Muscle of arm (tissue), 12 donors: Measurements from ENCODE around the gene SRM. TPM values are rescaled to one million over a fixed set of nuclear protein-coding genes. Genes with fewer than 3 reads are reported as not detected.
A peak's percentile ranks its signal among the peaks of the same experiment; 100 is the strongest.
"Not testable (repeated sequence)": the region's sequence is repeated elsewhere in the genome, so short reads cannot be mapped to it uniquely, and the experiment has no call there.

ENCODE experiments used
- DNase-seq: peaks from one replicate; pipeline ENCODE4 v3.0.0-alpha.2; 2013
- polyA plus RNA-seq, 12 donors: library from polyadenylated mRNA; unstranded; fragments of 120-200 nt; gene quantifications; one replicate each; pipeline ENCODE4 v1.2.1, GENCODE V29; 2013; ENCODE audit not compliant: insufficient read length in 12 of 12

Gene SRM
- polyA plus RNA-seq, 12 donors = 44.2 to 83.0 (median 62.6) TPM; not detected in 1

GRCh38 chr1:11046625-11047365 lies 13.0 kb downstream of the SRM start, which contains the start of gene MASP2:
TSS of gene MASP2 (minus strand) at chr1:11047239. CDS start at chr1:11047207, 32 bp downstream.
- no peak for DNase-seq

- no peak for DNase-seq
These were observed 13.6 kb downstream of the SRM start for GRCh38 chr1:11046270-11046566.

- DNase-seq = no peak
These were observed 14.2 kb downstream of the SRM start for GRCh38 chr1:11045428-11046269.

- DNase-seq = no peak
These were observed 14.9 kb downstream of the SRM start for GRCh38 chr1:11044849-11045427.

GRCh38 chr1:11044086-11044848 lies 15.6 kb downstream of the SRM start:
- DNase-seq = no peak

GRCh38 chr1:11042995-11043874 lies 16.6 kb downstream of the SRM start:
- DNase-seq = no peak

- no peak for DNase-seq
These were observed 17.8 kb downstream of the SRM start for GRCh38 chr1:11042065-11042464.

- DNase-seq = no peak
These were observed 18.8 kb downstream of the SRM start for GRCh38 chr1:11041048-11041447.

- not testable (repeated sequence) for DNase-seq
These were observed 19.8 kb downstream of the SRM start for GRCh38 chr1:11040105-11040429.

GRCh38 chr1:11039351-11040104 lies 20.3 kb downstream of the SRM start:
- DNase-seq = no peak

GRCh38 chr1:11037740-11038182 lies 22.1 kb downstream of the SRM start:
- peak; percentile 91 for DNase-seq

- not testable (repeated sequence) for DNase-seq
These were observed 22.6 kb downstream of the SRM start for GRCh38 chr1:11037019-11037739.

GRCh38 chr1:11031624-11032262 lies 28.1 kb downstream of the SRM start:
- DNase-seq = no peak

GRCh38 chr1:11030865-11031264 lies 29.0 kb downstream of the SRM start:
- no peak for DNase-seq

- no peak for DNase-seq
These were observed 31.8 kb downstream of the SRM start for GRCh38 chr1:11028018-11028417.

- DNase-seq = no peak
These were observed 32.5 kb downstream of the SRM start for GRCh38 chr1:11027316-11027715.

GRCh38 chr1:11026903-11027302 lies 32.9 kb downstream of the SRM start:
- no peak for DNase-seq

GRCh38 chr1:11026052-11026451 lies 33.8 kb downstream of the SRM start:
- DNase-seq = no peak

GRCh38 chr1:11025618-11026017 lies 34.2 kb downstream of the SRM start:
- no peak for DNase-seq
